Activated T-helper 17 cell treated with anti-CD3 and anti-CD28 coated beads, Interleukin-2, amount 50 U/mL, for 72 hours (primary cell): ENCODE results near the gene SLC22A23. TPM values are rescaled to one million over a fixed set of nuclear protein-coding genes. Genes with fewer than 3 reads are reported as not detected.
A peak's percentile ranks its signal among the peaks of the same experiment; 100 is the strongest.

ENCODE experiments used
- ATAC-seq: fragments of 150-1000 bp; cut with Tn5 transposase; replicated peaks from 2 replicates; pipeline ENCODE4 v1.10.0; 2021; ENCODE audit warnings: mild to moderate bottlenecking, moderate library complexity
- H3K27ac Mint-ChIP-seq: one replicate; pipeline ENCODE4 v1.8.0; 2022; ENCODE audit warnings: mixed read lengths
- H3K27me3 Mint-ChIP-seq: one replicate; pipeline ENCODE4 v1.8.0; 2022; ENCODE audit warnings: mixed read lengths
- H3K36me3 Mint-ChIP-seq: one replicate; pipeline ENCODE4 v1.8.0; 2022; ENCODE audit warnings: low read depth, mild to moderate bottlenecking, mixed read lengths
- H3K4me1 Mint-ChIP-seq: one replicate; pipeline ENCODE4 v1.8.0; 2022; ENCODE audit warnings: mixed read lengths
- H3K4me3 Mint-ChIP-seq: one replicate; pipeline ENCODE4 v1.8.0; 2022; ENCODE audit warnings: mild to moderate bottlenecking, mixed read lengths
- H3K9me3 Mint-ChIP-seq: one replicate; pipeline ENCODE4 v1.8.0; 2022; ENCODE audit warnings: mixed read lengths
- total RNA-seq, 2 donors: library from RNA; stranded (reverse); gene quantifications; one replicate each; pipeline ENCODE4 v1.2.3, GENCODE V29; 2022

The SLC22A23 gene
- total RNA-seq, 2 donors from 2014 or later: 0.13 to 0.45 TPM

- H3K27me3 Mint-ChIP-seq: peaks cover 7% of the 10 kb centered on the region
- ATAC-seq: no peak
- no peak overlapping the region for H3K4me3 Mint-ChIP-seq
- peaks cover 4% of the 10 kb centered on the region for H3K4me1 Mint-ChIP-seq
- H3K9me3 Mint-ChIP-seq: no peaks in the 10 kb centered on the region
- H3K36me3 Mint-ChIP-seq: no peaks in the 10 kb centered on the region
- H3K27ac Mint-ChIP-seq: peak overlapping the region; percentile 45
Observed at GRCh38 chr6:3343089-3343883, 113.6 kb downstream of the SLC22A23 start.

- Mint-ChIP-seq H3K36me3 (no peaks in the 10 kb centered on the region), H3K9me3 (no peaks in the 10 kb centered on the region), H3K27ac (no peak overlapping the region), H3K27me3 (peaks cover 7% of the 10 kb centered on the region), H3K4me1 (peaks cover 13% of the 10 kb centered on the region), H3K4me3 (no peak overlapping the region)
- ATAC-seq: no peak
Observed at GRCh38 chr6:3341467-3341866, 115.4 kb downstream of the SLC22A23 start.

DNA sequence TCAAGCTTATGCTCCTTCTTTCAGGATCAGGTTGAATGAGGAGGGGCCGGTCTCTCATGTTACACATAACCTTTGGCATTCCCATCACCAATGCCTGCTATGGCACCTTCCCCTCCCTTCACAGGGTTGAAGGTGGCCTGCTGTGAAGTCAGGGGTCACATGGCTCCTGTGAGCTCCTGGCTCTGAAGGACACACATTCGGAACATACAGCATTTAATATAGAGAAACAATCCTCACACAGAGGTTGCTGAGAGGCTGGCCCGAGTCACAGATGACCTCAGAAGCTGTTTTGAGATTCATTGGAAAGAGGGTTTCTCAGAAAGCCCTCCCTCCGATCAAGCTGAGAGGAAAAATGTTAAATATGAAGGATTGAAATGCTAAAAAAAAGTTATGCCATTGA, 116.0 kb downstream of the SLC22A23 start:
- peaks cover 13% of the 10 kb centered on the region for H3K4me1 Mint-ChIP-seq
- no peak overlapping the region for H3K4me3 Mint-ChIP-seq
- H3K36me3 Mint-ChIP-seq: no peaks in the 10 kb centered on the region
- no peak overlapping the region for H3K27ac Mint-ChIP-seq
- peaks cover 4% of the 10 kb centered on the region for H3K27me3 Mint-ChIP-seq
- no peaks in the 10 kb centered on the region for H3K9me3 Mint-ChIP-seq
- ATAC-seq: no peak

- Mint-ChIP-seq H3K27me3 (peaks cover 4% of the 10 kb centered on the region), H3K4me3 (no peak overlapping the region), H3K9me3 (no peaks in the 10 kb centered on the region), H3K4me1 (peaks cover 13% of the 10 kb centered on the region), H3K27ac (no peak overlapping the region), H3K36me3 (no peaks in the 10 kb centered on the region)
- no peak for ATAC-seq
Observed at GRCh38 chr6:3340358-3340802, 116.5 kb downstream of the SLC22A23 start.

- no peaks in the 10 kb centered on the region for H3K9me3 Mint-ChIP-seq
- no peaks in the 10 kb centered on the region for H3K36me3 Mint-ChIP-seq
- ATAC-seq: no peak
- H3K4me3 Mint-ChIP-seq: no peak overlapping the region
- H3K27ac Mint-ChIP-seq: no peak overlapping the region
- H3K27me3 Mint-ChIP-seq: peaks cover 4% of the 10 kb centered on the region
- peaks cover 13% of the 10 kb centered on the region for H3K4me1 Mint-ChIP-seq
Observed at GRCh38 chr6:3339811-3340210, 117.0 kb downstream of the SLC22A23 start.

DNA sequence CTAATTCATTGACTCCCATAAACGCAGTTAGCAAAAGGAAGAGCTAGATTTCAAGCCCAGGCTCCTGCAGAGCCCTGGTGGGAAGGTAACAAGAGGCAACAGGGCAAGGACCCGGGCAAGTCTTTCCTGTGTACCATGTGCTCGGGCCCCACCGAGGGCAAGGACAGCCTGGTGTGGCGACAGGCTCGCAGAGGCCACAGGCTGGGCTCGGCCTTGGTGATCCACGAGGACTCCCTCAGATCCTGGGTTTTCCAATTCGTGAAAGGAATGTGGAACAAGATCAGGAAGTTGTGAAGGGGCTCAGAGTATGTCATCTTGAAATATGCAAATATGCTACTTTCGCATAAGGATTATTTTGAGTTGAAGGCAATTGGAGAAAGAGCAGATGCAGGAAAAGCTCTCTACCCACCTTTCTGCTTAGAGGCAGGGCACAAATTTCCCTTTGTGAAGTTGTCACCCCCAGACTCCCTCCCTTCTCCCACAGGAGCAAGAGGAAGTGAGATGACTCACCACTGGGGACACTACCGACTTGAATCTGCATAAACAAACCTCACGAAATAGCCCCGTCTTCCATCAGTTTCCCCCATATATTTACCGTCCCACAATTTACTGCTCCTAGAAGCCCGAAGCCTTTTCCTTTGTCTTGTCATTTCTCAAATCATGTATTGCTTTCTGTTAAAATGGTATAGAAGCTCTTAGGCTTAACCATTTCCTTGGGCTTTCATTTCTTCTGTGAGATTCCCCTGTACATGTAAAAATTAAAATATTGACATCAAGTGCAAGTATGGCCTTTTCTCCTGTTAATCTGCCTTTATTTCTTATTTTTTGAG, 119.1 kb downstream of the SLC22A23 start:
- Mint-ChIP-seq H3K9me3 (no peaks in the 10 kb centered on the region), H3K4me3 (peak overlapping the region; percentile 39), H3K27ac (peak overlapping the region; percentile 55), H3K27me3 (no peaks in the 10 kb centered on the region), H3K36me3 (no peaks in the 10 kb centered on the region), H3K4me1 (peaks cover 13% of the 10 kb centered on the region)
- ATAC-seq: peak; percentile 77

DNA sequence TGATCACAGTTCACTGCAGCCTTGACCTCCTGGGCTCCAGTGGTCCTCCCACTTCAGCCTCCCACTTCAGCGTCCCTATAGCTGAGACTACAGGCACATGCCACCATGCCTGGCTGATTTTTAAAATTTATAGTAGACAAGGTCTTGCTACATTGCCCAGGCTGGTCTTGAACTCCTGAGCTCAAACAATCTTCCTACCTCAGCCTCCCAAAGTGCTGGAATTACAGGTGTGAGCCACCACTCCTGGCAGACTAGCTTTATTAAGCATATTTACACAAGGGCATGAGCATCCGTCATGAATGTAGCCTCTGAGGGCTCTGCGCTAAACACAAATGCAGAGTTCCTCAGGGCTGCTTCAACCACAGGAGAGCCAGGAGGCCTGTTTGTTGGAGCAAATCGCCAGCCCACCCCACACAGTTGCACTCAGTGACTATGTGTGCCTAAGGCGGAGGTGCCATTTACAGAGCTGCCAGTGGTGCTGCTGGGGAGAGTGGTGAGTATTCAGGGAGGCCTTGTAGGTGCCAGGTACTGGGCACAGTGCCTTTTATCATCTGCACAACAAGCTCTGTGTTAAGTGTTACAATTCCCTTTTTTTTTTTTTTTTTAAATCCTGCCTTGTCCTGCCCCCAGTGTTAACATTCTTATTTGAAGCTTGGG, 119.9 kb downstream of the SLC22A23 start:
- Mint-ChIP-seq H3K4me3 (no peak overlapping the region), H3K36me3 (no peaks in the 10 kb centered on the region), H3K27me3 (no peaks in the 10 kb centered on the region), H3K4me1 (peaks cover 13% of the 10 kb centered on the region), H3K27ac (peak overlapping the region; percentile 55), H3K9me3 (no peaks in the 10 kb centered on the region)
- ATAC-seq: no peak

DNA sequence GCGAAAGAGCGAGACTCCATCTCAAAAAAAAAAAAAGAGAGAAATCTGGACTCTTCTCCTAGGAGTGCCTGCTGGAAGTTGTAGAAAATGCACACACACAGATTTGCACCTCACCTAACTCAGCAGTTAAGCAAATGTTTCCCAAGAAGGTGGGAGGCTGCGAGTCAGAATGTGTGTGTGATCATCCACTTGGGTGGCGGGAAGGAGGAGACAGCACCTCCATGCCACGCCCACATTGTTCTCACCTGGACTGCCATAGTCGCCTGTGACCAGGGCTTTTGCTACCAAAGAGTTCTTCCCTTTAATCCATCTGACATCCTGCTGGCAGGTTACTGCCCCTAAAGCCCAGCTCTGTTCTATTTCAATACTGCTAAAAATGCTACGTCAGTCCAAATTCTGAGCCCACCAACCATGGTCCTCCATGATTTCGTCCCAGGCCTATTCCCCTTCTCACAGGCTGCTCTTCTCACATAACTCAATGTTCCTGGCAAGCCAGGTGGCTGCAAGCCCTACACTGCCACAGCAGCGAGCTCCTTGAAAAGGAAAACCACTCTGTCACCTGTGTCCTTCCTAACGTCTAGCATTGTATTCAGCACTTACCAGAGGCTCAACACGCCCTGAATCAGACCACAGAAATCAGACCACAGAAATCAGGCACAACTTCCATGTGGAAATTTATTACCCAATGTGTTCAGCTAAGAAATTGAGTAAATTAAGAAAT, 120.6 kb downstream of the SLC22A23 start:
- Mint-ChIP-seq H3K36me3 (no peaks in the 10 kb centered on the region), H3K4me3 (no peak overlapping the region), H3K4me1 (peaks cover 13% of the 10 kb centered on the region), H3K27me3 (no peaks in the 10 kb centered on the region), H3K9me3 (no peaks in the 10 kb centered on the region), H3K27ac (no peak overlapping the region)
- no peak for ATAC-seq

DNA sequence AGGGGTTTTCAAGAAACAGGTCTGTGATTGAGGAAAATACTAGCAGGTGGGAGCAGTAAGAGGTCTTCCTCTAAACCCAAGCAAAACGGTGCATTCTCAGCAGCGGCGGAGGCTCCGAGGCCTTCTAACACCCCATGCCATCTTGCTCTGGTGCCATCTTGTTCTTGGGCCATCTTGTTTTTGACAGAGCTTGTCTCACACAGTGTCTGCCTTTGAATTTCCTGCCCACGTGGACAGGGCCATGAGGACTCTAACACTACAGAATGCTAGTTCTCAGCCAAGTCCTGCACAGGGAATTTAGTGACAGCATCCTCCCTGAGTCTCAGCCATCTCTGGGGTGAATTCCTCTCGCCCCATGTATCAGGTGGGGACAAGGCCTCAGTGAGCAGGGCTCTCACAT, 121.7 kb downstream of the SLC22A23 start:
- Mint-ChIP-seq H3K4me1 (peaks cover 13% of the 10 kb centered on the region), H3K27ac (no peak overlapping the region), H3K4me3 (no peak overlapping the region), H3K36me3 (no peaks in the 10 kb centered on the region), H3K9me3 (no peaks in the 10 kb centered on the region), H3K27me3 (no peaks in the 10 kb centered on the region)
- ATAC-seq: no peak

DNA sequence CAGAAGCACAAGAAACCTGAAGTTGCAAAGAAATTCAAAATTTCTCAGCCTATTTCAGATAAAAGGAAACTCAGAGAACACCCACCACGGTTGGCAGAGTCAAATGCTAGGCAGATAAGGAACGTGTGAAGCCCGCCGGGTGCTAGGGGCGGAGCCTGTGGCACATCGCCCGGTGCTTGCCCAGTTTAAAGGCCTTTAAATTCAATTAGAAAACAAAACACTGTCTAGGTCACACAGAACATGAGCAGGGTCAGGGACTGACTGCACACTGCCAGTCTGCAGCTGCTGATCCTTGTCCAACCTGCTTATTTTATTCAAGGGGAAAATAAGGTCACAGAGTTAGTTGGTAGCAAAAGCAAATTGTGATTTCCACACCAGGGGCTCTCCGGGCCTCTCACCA, 122.3 kb downstream of the SLC22A23 start:
- H3K4me3 Mint-ChIP-seq: no peak overlapping the region
- no peaks in the 10 kb centered on the region for H3K36me3 Mint-ChIP-seq
- H3K27me3 Mint-ChIP-seq: no peaks in the 10 kb centered on the region
- ATAC-seq: no peak
- no peak overlapping the region for H3K27ac Mint-ChIP-seq
- peaks cover 13% of the 10 kb centered on the region for H3K4me1 Mint-ChIP-seq
- no peaks in the 10 kb centered on the region for H3K9me3 Mint-ChIP-seq

DNA sequence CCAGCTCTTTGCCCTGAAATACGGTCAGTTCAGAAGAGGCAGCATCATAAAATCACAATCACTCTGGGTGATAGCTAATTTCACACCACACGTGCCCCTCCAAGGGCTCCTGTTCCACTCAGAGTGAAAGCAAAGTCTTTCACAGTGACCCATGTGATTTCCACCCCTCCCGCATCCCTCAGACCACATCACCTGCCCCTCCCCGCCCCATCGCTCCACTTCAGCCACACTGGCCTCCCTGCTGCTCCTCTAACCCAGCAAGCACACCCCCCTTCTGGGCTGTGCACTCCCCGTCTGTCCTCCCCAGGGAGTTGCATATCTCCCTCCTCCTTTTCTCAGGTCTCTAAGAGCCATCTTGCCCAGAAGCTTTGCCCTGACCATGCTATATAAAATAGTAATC, 123.6 kb downstream of the SLC22A23 start:
- Mint-ChIP-seq H3K4me3 (no peak overlapping the region), H3K9me3 (no peaks in the 10 kb centered on the region), H3K4me1 (peaks cover 9% of the 10 kb centered on the region), H3K27me3 (no peaks in the 10 kb centered on the region), H3K36me3 (no peaks in the 10 kb centered on the region), H3K27ac (no peak overlapping the region)
- no peak for ATAC-seq

DNA sequence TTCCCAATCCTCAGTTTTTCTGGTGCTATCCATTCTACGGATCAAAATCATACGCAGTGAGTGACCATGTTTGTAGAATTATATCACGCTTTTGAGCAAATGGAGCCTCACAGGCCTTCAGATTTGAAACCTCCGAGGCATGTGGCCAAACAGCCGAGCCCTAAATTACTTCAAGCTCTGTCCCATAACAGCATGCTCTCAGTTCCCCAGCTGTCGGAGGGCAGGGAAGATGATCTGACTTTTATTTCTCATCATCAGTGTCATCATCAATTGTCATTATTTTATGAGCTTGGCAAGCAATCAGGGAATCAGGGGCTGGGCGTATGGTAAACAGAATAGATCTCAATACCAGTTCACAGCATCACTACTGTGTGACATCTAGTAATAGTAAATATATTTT, 124.9 kb downstream of the SLC22A23 start:
- Mint-ChIP-seq H3K4me1 (no peaks in the 10 kb centered on the region), H3K27ac (no peak overlapping the region), H3K36me3 (no peaks in the 10 kb centered on the region), H3K9me3 (no peaks in the 10 kb centered on the region), H3K4me3 (no peak overlapping the region), H3K27me3 (no peaks in the 10 kb centered on the region)
- ATAC-seq: no peak

- Mint-ChIP-seq H3K4me1 (no peaks in the 10 kb centered on the region), H3K36me3 (no peaks in the 10 kb centered on the region), H3K9me3 (no peaks in the 10 kb centered on the region), H3K27ac (no peak overlapping the region), H3K27me3 (no peaks in the 10 kb centered on the region), H3K4me3 (no peak overlapping the region)
- ATAC-seq: no peak
Observed at GRCh38 chr6:3331494-3331893, 125.4 kb downstream of the SLC22A23 start.

GRCh38 chr6:3330199-3330598, 126.7 kb downstream of the SLC22A23 start:
- H3K27me3 Mint-ChIP-seq: no peaks in the 10 kb centered on the region
- H3K4me1 Mint-ChIP-seq: no peaks in the 10 kb centered on the region
- H3K36me3 Mint-ChIP-seq: no peaks in the 10 kb centered on the region
- no peaks in the 10 kb centered on the region for H3K9me3 Mint-ChIP-seq
- H3K27ac Mint-ChIP-seq: no peak overlapping the region
- no peak for ATAC-seq
- H3K4me3 Mint-ChIP-seq: no peak overlapping the region
